GM18502 (cell line): ENCODE measurements around the gene LAMA5.

ENCODE experiments used
- ATAC-seq: cut with Tn5 transposase; IDR thresholded peaks from one replicate; pipeline ENCODE4 v1.9.1; 2021; ENCODE audit warnings: mild to moderate bottlenecking; ENCODE audit not compliant: unreplicated experiment, poor library complexity

Gene LAMA5

DNA sequence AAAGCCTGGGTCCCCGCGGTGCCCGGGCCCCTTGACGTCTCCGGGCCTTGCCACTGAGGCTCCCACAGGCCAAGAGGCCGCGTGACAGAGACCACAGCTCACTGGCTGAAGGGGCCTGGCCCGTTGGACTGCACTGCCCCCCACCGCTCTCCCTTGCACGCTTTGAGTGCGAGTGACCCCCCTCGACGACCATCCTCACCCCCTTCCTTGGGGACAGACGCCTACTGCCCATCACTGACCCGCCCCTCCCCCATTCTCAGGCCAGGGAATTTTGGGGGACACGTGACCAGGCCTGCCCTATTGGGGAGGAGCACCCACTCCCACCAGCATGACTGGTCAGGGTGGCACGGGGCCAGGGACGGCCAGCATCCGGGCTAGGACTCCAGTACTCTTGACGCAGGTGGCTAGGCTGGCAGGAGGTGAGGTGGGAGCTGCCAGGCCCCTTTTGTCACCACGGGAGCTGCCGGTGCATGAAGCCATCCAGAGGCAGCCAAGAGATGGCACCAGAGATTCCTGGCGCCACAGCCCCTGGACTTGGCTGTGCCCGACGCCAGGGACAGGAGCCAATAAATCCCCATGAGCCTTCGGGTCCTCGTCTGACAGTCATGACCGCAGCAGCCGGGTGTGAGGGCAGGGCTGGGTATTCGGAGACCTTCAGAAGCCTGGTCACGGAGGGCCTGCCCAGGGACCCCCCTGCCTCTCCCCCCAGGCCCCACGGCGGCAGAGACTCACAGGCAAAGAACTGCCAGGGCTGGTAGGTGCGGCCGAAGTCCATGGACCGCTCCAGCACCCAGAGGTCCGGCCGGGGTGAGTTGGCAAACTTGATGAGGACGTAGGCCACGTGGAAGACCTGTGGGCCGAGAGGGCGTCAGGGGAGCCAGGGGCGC lies 14.5 kb downstream of the LAMA5 start:
- ATAC-seq = no peak

DNA sequence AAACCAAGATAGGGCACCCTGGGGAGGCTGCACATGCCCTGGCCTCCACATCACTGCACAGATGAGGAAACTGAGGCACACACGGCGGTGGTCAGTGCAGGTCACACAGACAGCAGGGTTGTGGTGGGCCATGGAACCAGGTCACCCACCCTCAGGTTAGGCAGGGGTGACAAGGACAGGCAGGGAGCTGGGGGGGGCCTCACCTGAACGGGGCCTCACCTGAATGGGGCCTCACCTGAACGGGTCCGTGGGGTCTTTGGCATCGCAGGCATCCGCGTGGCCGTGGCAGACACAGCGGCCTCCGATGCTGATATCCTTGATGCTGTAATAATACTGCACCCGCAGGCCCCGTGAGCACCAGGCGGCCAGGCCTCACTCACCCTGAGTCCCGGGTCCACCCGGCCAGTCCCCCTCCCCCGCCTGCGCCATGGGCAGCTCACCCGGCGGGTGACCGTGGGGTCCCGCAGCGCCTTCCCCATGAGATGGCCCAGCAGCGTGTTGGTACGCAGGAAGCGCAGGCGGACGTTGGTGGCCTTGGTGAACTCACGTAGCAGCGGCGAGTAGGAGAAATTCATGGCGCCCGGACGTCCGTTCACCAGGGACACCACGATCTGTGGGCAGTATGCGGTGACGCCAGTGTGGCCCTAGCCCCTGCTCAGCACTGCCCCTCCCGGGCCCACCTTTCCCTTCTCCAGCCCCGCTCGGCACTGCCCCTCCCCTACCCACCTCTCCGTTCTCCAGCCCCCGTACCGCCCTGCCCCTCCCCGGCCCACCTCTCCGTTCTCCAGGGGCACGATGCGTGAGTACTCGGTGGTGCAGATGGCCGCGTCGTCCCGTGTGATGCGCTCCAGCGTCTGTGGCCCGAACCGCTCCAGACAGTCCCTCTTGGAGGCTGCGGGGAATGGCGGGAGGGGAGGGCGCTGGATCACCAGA lies 15.4 kb downstream of the LAMA5 start:
- no peak for ATAC-seq

DNA sequence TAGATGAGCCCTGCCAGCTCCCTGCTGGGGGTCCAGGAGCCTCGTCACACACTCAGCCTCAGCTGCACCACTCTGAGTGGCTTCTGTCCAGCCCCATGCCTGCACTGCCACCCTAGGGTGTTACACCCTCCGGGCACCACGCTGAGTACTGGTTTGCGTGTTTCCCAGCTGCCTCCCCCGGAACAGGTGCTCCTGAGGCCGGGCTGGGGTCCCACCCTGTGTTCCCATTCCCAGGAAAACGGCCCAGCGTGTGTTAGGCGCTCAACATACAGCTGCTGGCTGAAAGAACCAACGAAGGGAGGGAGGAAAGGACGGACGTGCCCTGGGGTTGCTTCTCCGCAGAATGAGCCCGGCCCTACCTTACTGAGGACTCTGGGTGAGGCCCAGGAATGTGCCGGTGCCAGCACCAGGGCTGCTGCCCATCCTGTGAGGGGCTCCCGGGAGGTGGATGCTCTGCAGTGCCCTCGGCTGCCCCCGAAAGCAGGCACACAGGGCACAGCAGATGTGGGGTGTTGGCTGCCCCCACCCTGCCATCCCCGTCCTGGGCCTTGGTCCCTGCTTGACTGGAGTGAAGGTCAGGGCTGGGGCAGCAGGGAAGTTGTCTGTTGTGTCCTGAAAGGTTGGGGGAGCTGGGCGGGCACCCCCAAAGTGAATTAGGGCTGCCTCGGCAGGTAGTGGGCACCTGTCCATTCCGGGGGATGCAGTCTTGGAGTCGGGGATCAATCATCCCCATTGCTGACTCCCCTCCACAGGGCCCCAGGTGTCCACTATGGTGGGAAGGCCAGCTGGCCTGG lies 16.3 kb downstream of the LAMA5 start:
- ATAC-seq = no peak

DNA sequence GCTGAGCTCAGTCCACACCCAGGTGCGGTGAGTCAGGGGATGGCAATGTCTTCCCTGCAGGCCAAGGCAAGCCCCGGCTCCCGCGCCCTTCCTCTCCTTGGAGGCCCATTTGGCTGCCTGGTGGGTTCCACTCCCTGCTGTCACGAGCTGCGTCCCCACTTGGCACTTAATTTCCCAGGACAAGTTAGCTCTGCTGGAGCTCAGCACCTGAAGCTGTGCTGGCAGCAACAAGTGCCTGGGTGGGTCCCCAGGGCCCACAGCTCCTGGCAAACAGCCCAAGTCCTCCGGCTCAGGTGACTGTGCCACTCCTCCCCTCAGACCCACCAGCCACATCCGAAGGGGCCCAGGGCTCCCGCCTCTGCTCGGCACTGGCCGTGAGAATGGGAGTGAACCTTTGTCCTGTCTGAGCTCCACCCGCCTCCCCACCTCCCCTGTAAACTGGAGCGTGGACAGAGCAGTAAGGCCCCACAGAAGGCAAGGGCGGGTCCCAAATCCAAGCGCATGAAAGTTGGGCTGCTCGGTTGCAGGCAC lies 16.9 kb downstream of the LAMA5 start:
- ATAC-seq = no peak

DNA sequence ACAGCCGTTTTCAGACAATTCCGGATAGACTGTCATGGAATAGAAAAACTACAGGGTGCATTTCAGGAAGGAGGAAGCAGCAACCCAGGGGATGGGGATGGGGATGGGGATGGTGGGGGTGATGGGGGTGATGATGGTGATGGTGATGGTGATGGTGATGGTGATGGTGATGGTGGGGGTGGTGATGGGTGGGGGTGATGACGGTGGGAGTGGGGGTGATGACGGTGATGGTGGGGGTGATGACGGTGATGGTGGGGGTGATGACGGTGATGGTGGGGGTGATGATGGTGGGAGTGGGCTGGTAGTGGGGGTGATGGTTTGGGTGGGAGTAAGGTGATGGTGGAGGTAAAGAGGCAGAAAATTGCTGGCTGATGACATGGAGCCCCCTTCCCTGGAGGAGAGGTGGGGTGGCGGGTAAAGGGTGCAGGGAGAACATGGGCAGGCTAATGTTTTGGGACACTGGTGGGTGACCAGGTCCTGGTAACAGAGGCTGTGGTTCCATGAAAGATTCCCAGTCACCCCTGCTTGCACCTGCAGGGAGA lies 17.5 kb downstream of the LAMA5 start:
- ATAC-seq = no peak

DNA sequence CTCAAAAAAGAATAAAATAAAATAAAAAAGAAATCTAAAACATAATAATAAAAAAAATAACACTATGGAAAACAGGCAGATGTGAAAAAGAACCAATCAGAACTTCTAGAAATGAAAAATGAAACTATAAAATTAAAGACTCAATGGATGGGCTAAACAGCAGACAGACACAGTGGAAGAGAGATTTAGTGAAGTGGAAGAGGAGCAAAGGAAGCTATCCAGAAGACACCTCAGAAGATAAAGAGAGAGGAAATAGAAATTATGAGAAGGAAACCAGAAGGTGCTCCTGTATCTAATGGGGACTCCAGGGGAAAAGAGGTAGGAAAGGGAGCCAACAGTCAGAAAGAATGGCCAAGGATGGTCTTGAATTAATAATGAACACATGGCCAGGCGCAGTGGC lies 18.5 kb downstream of the LAMA5 start:
- no peak for ATAC-seq

DNA sequence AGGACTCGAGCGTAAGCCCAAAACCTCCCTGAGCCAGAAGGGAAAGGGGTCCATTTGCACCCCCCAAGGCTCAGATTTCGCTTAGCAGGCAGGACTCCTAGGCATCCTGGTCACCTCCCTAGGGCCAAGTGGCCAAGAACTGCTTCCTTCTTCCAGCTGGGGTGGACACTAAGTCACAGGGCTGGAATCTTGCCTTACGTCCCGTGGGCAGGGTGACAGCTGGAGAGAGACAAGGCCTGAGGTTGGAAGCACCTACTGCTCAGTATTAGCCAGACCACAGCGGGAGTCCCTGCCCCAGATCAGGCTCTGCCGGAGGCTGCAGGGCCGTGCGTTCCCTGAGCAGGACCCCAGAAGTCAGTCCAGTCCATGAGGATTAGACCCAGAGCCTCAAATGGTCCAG lies 19.7 kb downstream of the LAMA5 start:
- ATAC-seq = no peak

DNA sequence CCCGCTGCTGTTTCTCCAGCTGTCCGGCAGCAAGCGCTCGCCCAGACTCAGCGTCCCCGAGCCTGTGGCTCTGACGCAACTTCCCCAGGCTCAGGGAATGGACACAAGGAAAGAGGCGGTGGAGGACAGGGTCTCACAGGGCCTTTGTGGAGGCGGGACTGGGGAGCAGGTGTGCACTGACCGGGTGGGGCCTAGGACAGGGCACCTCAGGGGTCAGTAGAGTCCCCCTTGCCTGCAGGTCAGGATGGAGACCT lies 20.0 kb downstream of the LAMA5 start:
- ATAC-seq = no peak

DNA sequence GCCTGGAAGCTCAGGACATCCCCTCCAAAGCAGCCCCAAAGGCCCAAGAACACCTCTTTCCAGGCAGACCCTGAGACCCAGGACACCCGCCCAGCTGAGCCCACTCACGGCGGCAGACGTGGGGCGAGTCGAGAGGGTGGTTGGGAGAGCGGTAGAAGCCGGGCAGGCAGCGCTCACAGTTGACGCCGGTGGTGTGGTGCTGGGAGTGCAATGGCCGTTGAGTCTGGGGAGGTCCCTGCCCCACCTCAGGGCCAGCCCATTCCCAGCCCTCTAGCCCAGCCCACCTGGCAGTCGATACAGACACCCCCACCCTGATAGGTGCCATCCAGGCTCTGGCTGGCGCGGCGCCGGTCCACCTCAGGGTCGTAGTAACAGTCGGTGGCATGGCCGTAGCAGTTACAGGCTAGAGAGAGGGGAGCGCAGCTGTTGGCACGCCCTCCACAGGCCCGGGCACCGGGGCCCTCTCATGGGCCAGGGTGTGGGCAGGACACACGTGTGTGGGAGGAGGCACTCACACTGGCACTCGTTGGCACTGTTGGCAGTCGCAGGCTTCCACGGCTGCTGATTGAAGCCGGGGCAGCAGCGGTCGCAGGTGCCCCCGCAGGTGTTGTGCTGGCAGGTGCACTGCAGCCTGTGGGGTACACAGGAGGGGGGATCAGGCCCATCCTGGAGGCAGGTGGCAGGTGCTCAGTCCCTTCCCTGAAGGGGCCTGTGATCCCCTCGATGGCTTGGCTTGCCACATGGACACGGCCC lies 20.5 kb downstream of the LAMA5 start:
- ATAC-seq = no peak

DNA sequence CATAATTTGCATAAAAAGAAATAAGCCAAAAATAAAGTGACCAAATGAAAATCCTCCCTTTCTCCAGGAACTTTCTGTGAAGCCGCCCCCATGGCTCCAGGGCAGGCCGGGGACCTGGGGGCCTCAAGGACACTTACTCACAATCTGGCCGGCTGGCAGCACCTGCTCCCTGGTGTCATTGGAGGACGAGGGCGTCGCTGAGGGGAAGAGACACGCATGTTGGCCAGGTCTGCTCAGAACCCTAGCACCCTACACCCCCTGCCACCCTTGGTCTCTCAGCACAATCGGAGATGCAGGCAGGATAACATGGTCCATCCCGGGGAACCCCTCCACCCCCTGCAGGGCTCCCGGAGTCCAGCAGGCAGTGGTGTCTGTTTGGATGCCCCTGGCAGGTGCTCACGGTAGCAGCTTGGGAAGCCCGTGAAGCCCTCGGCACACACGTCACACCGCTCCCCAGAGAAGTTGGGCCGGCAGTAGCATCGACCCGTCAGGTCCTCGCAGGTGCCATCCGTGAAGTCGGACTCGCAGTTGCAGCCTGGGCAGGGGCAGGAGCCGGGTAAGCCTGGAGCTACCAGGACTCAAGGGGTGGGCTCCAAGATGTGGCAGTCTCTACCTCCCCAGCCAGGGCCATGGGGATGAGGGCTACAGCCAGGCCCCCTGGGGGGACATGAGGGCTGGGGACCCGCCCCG lies 21.3 kb downstream of the LAMA5 start:
- no peak for ATAC-seq

DNA sequence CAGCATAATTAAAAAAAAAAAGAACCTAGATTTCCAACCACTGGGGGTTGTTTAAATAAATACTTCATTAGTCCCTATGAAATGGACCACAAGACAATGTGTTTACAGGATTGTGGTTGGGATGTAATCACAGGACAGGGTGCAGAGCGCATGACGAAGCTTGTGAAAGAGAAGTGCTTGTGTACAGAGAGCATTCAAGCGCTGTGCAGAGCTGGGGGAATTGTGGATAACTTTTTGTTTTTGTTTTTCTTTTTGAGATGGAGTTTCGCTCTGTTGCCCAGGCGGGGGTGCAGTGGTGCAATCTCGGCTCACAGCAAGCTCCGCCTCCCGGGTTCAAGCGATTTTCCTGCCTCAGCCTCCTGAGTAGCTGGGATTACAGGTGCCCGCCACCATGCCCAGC lies 22.3 kb downstream of the LAMA5 start:
- ATAC-seq = no peak

DNA sequence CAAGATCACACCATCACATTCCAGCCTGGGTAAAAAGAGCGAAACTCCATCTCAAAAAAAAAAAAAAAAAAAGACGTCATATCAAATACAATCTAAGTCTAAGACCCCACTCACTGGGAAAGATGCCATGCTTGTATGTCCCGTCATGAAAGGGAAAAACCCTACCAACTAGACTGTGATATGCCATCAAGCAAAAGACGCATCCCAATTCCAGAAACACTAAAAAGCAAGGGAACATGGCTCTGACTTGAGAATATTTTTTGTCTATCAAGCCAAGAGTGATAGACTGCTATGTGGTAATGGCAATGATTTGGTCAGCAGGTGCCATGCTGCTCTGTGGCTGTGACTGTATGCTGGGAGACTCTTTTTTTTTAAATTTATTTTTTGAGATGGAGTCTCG lies 23.0 kb downstream of the LAMA5 start:
- no peak for ATAC-seq

DNA sequence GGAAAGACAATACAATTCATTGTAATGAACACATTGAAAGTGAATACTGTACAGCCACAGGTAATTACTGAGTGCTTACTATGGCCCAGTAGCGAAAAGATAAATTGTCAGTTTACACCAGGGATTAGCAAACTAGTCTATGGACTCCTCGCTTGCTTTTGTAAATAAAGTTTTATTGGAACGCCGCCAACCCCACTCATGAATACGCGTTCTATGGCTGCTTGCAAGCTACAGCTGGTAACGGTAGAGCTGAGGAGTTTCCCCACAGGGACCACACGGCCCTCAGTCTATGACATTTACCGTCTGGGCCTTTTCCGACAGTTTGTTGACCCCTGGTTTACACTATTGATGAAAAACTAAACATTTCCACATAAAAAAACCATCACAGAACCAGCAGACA lies 24.2 kb downstream of the LAMA5 start:
- no peak for ATAC-seq

DNA sequence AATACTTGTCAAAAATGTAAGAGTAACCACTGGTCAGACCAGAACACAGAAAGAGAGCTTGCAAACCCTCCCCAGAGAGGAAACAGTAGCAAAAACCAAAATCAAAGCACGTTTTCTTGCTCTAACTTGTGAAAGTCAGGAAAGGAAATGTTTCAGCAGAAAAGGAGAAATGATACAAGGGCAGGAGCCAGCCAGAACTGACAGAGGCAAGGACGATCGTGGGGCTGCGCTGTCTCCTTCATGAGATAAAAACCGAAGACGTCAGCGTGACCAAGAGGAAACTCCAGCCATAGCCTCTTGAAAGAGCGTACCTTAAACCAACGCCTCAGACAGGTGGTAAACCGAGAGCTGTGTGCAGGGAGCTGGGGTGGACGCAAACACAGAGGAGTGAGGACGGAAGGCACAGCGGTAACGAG lies 27.5 kb downstream of the LAMA5 start:
- ATAC-seq = peak; percentile 77

DNA sequence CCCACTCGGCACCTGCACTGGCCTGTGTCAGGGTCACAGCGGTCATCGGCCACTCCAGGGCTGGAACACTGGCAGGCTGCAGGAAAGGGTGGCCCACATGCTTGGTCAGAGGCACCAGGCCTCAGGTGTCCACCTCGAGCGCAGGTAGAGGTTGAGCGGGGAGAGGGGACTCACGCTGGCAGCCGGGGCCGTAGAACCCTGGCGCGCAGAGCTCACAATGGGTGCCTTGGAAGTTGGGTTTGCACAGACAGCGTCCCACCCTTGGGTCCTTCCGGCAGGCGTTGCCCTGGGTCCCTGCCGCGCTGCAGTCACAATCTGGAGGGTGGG lies 28.9 kb downstream of the LAMA5 start:
- no peak for ATAC-seq

DNA sequence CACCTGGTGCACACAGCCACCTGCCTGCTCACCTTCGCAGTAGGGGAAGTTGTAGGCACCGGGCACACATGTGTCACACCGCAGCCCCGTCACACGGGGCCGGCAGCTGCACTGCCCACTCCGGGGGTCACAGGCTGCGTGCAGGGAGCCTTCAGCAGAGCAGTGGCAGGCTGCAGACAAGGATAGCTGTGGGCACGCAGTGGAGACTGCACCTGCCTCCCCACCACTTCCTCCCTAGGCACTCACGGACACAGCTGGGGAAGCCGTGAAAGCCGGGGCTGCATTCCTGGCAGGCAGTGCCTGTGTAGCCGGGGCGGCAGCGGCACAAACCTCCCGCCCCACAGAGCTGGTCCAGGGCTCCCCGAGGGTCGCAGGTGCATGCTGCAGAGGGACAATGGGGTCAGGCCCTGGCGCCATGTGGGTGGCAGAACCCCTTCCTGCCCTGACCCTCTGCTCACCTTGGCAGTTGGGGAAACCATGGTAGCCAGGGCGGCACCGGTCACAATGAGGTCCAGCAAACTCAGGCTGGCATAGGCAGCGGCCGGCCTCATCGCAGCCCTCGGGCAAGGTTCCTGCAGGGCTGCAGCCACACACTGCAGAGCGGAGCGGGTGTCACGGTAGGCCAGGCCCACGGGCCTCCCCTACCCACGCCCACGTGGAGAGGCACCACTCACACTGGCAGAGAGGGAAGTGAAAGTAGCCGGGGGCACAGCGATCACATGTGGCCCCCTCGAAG lies 29.4 kb downstream of the LAMA5 start:
- ATAC-seq = peak; percentile 46

DNA sequence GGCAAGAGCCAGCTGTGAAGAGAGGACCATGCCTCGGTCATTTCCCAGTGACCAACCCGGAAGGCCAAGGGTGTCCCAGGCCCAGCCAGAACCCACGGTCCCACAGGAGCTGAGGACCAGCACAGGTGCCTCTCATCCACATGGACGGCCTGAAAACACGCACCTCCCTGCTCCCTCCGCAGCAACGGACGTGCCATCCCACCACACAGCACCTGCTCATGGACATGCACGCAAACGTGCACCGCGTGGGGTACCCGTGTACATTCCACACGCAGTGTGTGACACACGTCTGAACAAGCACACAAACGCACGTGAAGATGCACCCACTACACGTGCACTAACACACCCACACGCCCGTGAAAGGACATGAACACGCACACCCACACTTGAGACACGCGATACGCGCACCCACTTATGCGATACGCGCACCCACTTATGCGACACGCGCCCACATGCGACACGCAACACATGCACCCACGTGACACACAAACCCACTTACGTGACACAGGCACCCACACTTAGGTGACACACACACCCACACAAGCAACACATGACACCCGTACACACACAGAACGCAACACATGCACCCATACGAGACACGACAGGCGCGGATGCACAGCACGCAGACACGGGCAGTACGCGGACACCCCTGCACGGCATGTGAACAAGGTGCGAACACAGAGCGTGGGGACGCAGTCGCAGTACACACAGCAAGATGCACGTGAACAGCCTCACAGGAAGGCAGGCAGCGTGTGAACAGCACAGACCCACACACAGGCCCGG lies 30.1 kb downstream of the LAMA5 start:
- ATAC-seq = no peak

DNA sequence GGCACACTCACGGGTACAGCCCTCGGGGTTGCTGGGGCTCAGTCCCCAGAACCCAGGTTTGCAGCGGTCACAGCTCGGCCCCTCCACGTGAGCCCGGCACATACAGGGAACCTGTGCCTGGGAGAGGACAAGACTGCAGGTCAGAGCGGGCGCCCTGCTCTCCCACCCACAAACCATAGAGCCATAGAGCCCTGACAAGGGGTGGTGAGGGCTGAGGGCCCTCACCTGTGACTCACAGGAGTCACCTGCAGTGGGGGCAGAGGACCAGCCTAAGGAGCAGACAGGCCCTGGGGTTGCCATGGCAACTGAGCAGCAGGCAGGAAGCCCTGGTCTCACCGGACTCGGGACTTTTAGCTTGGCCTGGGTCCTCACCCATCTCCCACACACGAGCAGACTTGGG lies 30.8 kb downstream of the LAMA5 start:
- ATAC-seq = no peak
